Fibroblast of lung (primary cell): Measurements from ENCODE around the gene MT1H. TPM values are rescaled to one million over a fixed set of nuclear protein-coding genes. Genes with fewer than 3 reads are reported as not detected.
"Not testable (repeated sequence)": the region's sequence is repeated elsewhere in the genome, so short reads cannot be mapped to it uniquely, and the experiment has no call there.

ENCODE experiments used
- DNase-seq, 2 donors: peaks; one replicate each; pipeline versions ENCODE4 v3.0.0 to v3.0.0-alpha.2; 2010; ENCODE audit warnings: low read depth in 2 of 2
- H2AFZ ChIP-seq: 2 replicates; pipeline ENCODE4 v1.5.1; 2012; ENCODE audit warnings: low read length, control low read depth, inconsistent platforms
- H3K27ac ChIP-seq: 2 replicates; pipeline ENCODE4 v1.5.1; 2011; ENCODE audit warnings: low read length, control low read depth; ENCODE audit not compliant: insufficient read depth
- H3K27me3 ChIP-seq: 2 replicates; pipeline ENCODE4 v1.5.1; 2011; ENCODE audit warnings: mild to moderate bottlenecking, low read length; ENCODE audit not compliant: control insufficient read depth, insufficient read depth
- H3K36me3 ChIP-seq: 2 replicates; pipeline ENCODE4 v1.5.1; 2011; ENCODE audit warnings: low read length; ENCODE audit not compliant: control insufficient read depth, insufficient read depth
- H3K4me1 ChIP-seq: 2 replicates; pipeline ENCODE4 v1.5.1; 2011; ENCODE audit warnings: low read length; ENCODE audit not compliant: control insufficient read depth, insufficient read depth; ENCODE audit errors: extremely low read depth
- H3K4me2 ChIP-seq: 2 replicates; pipeline ENCODE4 v1.5.1; 2011; ENCODE audit warnings: low read length, control low read depth; ENCODE audit not compliant: insufficient read depth; ENCODE audit errors: extremely low read depth
- H3K4me3 ChIP-seq, 4 experiments: fragments of 200-600 bp in 1 of 4; sonication (generic) in 1 of 4; replicated peaks in 1 of 4; 2 replicates each; pipeline ENCODE4 v1.5.1; 2011 to 2016; ENCODE audit warnings: low read length in 4 of 4, low read depth in 3 of 4, mild to moderate bottlenecking in 3 of 4, control low read depth in 2 of 4, inconsistent platforms in 1 of 4, mixed read lengths in 1 of 4; ENCODE audit not compliant: insufficient read depth in 1 of 4; ENCODE audit errors: control extremely low read depth in 1 of 4
- H3K79me2 ChIP-seq: 2 replicates; pipeline ENCODE4 v1.5.1; 2012; ENCODE audit warnings: mild to moderate bottlenecking, low read length, inconsistent platforms; ENCODE audit not compliant: control insufficient read depth, insufficient read depth
- H3K9ac ChIP-seq: 2 replicates; pipeline ENCODE4 v1.5.1; 2011; ENCODE audit warnings: mild to moderate bottlenecking, low read length, control low read depth; ENCODE audit not compliant: insufficient read depth
- H3K9me3 ChIP-seq: 2 replicates; pipeline ENCODE4 v1.5.1; 2012; ENCODE audit warnings: low read depth, low read length; ENCODE audit not compliant: control insufficient read depth, insufficient read depth
- H4K20me1 ChIP-seq: 2 replicates; pipeline ENCODE4 v1.5.1; 2011; ENCODE audit warnings: low read length; ENCODE audit not compliant: control insufficient read depth, insufficient read depth; ENCODE audit errors: extremely low read depth
- EZH2 ChIP-seq: IDR thresholded peaks from 2 replicates; pipeline ENCODE4 v1.5.1; 2012; ENCODE audit warnings: low read length, control low read depth, mild to moderate bottlenecking; ENCODE audit errors: missing control alignments
- polyA plus RNA-seq, 2 donors: library from polyadenylated mRNA; depleted of rRNA in 1 of 2; stranded (reverse) in 1 of 2; unstranded in 1 of 2; fragments of >200 nt; gene quantifications; 2 replicates each; pipeline ENCODE4 v1.2.1, GENCODE V29; 2011 to 2012; ENCODE audit warnings: missing spikeins in 1 of 2
- total RNA-seq: library from RNA; depleted of rRNA; stranded (reverse); fragments of >200 nt; gene quantifications from 2 replicates; pipeline ENCODE4 v1.2.1, GENCODE V29; 2014
- TF ChIP-seq, protein P1 (sequence below), 2 donors: IDR thresholded peaks in 1 of 2; conservative IDR thresholded peaks in 1 of 2; 1 replicate in 1 of 2; 2 replicates in 1 of 2; pipeline ENCODE4 v1.5.1; 2011 to 2012; ENCODE audit warnings: low read length in 2 of 2, control low read depth in 1 of 2, inconsistent platforms in 1 of 2, low read depth in 1 of 2, mild to moderate bottlenecking in 1 of 2

MT1H gene
- total and polyA plus RNA-seq, 2 donors (not counting 1 experiment from before 2014, with no cell fraction given): not detected

DNA sequence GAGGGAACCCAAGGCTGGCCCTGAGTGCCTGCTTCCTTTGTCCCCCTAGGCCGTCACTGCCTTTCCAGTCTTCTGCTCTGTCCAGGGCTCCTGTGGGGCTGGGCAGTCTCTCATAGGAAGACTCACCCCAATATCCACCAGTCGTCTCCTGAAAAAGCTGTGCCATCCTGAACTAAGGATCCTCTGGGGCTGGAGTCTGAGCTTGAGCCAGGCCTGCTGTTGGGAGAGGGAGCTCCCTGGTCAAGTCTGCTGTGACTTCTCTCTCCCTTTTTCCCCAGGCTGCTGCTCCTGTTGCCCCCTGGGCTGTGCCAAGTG is 963 bp downstream of the MT1H start:
- Histone ChIP-seq H3K79me2 (no peaks in the 10 kb centered on the region), H3K9ac (no peak overlapping the region), H3K36me3 (no peaks in the 10 kb centered on the region), H3K27me3 (peaks cover 25% of the 10 kb centered on the region), H3K9me3 (no peaks in the 10 kb centered on the region), H3K4me2 (no peak overlapping the region), H3K27ac (no peak overlapping the region), H2AFZ (no peak overlapping the region), H3K4me3 (no peak overlapping the region), H3K4me1 (peaks cover 7% of the 10 kb centered on the region), H4K20me1 (no peaks in the 10 kb centered on the region)
- no peak for DNase-seq
- TF ChIP-seq, protein P1, sequence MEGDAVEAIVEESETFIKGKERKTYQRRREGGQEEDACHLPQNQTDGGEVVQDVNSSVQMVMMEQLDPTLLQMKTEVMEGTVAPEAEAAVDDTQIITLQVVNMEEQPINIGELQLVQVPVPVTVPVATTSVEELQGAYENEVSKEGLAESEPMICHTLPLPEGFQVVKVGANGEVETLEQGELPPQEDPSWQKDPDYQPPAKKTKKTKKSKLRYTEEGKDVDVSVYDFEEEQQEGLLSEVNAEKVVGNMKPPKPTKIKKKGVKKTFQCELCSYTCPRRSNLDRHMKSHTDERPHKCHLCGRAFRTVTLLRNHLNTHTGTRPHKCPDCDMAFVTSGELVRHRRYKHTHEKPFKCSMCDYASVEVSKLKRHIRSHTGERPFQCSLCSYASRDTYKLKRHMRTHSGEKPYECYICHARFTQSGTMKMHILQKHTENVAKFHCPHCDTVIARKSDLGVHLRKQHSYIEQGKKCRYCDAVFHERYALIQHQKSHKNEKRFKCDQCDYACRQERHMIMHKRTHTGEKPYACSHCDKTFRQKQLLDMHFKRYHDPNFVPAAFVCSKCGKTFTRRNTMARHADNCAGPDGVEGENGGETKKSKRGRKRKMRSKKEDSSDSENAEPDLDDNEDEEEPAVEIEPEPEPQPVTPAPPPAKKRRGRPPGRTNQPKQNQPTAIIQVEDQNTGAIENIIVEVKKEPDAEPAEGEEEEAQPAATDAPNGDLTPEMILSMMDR (conservative IDR thresholded peaks at IDR 0.05 in 1 of 2, IDR thresholded peaks at IDR 0.05 in 1 of 2; ENCODE audit: low read depth in 1 of 2, low read length in 2 of 2): no peak
- no peak for TF ChIP-seq EZH2

DNA sequence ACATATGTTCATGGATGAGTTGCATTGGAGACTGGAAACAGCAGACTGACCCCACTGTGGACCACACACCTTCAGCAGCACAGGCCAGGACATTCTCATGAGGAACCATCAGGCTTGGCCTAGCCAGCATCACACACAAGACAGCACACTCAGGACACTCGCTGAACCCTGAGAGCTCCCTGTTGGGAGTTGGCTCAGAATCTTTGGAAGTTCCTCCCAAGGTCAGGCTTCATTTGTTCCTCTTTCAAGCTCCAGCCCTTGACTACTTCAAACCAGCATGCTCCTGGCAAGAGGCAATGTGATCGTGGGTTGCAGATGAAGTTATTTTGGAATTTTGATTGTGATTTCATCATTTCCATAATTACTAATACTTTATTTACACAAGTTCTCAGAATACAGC is 2.1 kb downstream of the MT1H start:
- H3K79me2 ChIP-seq, H3K9ac ChIP-seq, H3K4me2 ChIP-seq, H3K4me1 ChIP-seq, H3K36me3 ChIP-seq, H3K27ac ChIP-seq, H4K20me1 ChIP-seq, H3K9me3 ChIP-seq, H2AFZ ChIP-seq, H3K4me3 ChIP-seq: not testable (repeated sequence)
- H3K27me3 ChIP-seq: peaks cover 25% of the 10 kb centered on the region
- peak in 1 of 2 donors; percentile 64 for DNase-seq

- not testable (repeated sequence) for H3K4me2 ChIP-seq, DNase-seq, H3K4me3 ChIP-seq, H3K79me2 ChIP-seq, H3K4me1 ChIP-seq, H2AFZ ChIP-seq, H3K9ac ChIP-seq, H3K36me3 ChIP-seq, H3K9me3 ChIP-seq, H3K27ac ChIP-seq, H4K20me1 ChIP-seq
- peaks cover 20% of the 10 kb centered on the region for H3K27me3 ChIP-seq
Measured at GRCh38 chr16:56672171-56672570, 2.6 kb downstream of the MT1H start.

GRCh38 chr16:56672761-56673536 is 3.3 kb downstream of the MT1H start:
- Histone ChIP-seq H3K27ac (no peak overlapping the region), H2AFZ (no peak overlapping the region), H3K4me1 (peaks cover 5% of the 10 kb centered on the region), H3K9me3 (no peaks in the 10 kb centered on the region), H3K27me3 (peaks cover 14% of the 10 kb centered on the region), H3K79me2 (no peaks in the 10 kb centered on the region), H3K4me3 (no peak overlapping the region), H3K4me2 (peak overlapping the region; percentile 45), H4K20me1 (no peaks in the 10 kb centered on the region), H3K9ac (no peak overlapping the region), H3K36me3 (no peaks in the 10 kb centered on the region)
- DNase-seq: peak in 1 of 2 donors; percentile 66
- no peak for TF ChIP-seq EZH2
- TF ChIP-seq, protein P1 (conservative IDR thresholded peaks at IDR 0.05 in 1 of 2, IDR thresholded peaks at IDR 0.05 in 1 of 2; ENCODE audit: low read depth in 1 of 2, low read length in 2 of 2): no peak
